HG03045 (cell line): ENCODE results near the gene CIB2.

Source experiments
- ATAC-seq: cut with Tn5 transposase; IDR thresholded peaks from one replicate; pipeline ENCODE4 v1.9.1; 2021; ENCODE audit warnings: mild to moderate bottlenecking, moderate library complexity; ENCODE audit not compliant: unreplicated experiment

The CIB2 gene

GRCh38 chr15:78087951-78088772 lies 43.1 kb downstream of the CIB2 start:
- peak; percentile 49 for ATAC-seq

- no peak for ATAC-seq
Measured at GRCh38 chr15:78085928-78086327, 45.3 kb downstream of the CIB2 start.

DNA sequence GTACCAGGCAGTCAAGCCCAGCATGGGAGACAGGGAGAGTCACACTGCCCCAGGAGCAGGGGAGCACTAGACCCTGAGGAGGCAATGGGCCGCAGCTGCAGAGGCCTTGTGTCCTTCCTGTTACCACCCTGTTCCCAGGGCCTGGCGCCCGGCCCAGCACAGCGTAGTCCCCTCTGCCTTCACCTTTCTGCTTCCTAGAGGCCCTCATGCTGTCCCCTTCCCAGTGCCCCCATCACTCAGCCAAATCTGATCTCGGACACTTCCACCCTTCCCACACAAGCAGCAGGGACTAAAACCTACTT lies 46.8 kb downstream of the CIB2 start:
- no peak for ATAC-seq

DNA sequence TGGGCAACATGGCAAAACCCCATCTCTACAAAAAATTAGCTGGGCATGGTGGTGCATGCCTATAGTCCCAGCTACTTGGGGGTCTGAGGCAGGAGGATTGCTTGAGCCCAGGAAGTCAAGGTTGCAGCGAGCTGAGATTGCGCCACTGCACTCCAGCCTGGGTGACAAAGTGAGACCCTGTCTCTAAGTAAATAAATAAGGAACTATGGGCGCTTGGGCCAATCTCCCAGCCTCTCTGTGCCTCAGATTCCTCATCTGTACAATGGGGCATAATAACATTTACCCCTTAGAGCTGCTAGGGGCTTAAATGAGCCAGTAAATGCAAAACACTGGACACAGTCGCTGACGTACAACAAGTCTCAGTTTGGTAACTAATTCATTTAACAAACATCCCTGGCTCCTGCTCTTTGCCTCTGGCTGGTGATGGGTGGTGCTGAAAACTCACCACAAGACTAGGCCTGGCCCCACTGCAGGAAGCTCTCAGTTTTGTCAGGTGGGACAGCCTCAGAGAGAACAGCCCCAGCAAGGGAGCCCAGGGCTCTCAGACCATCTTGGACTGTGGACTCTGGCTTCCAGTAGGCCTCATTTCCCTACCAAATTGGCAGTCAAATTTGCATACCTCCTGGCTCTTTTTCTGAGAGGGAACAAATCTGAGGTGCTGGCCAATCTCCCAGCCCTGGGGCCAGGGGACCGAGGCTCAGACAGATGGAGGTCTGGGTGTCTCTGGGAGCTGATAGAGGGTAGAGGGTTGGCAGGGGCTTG lies 47.4 kb downstream of the CIB2 start:
- ATAC-seq, result no peak

- ATAC-seq, result no peak
Measured at GRCh38 chr15:78083186-78083585, 48.1 kb downstream of the CIB2 start.

- no peak for ATAC-seq
Measured at GRCh38 chr15:78082743-78083110, 48.5 kb downstream of the CIB2 start.

GRCh38 chr15:78082106-78082742 lies 49.0 kb downstream of the CIB2 start:
- ATAC-seq, result no peak

GRCh38 chr15:78080088-78080460 lies 51.2 kb downstream of the CIB2 start:
- no peak for ATAC-seq

- no peak for ATAC-seq
Measured at GRCh38 chr15:78079298-78080087, 51.8 kb downstream of the CIB2 start.

- ATAC-seq, result no peak
Measured at GRCh38 chr15:78077871-78078210, 53.4 kb downstream of the CIB2 start.

- ATAC-seq, result peak; percentile 65
Measured at GRCh38 chr15:78077053-78077870, 54.0 kb downstream of the CIB2 start, which contains the start of gene TBC1D2B. TBC1D2B (minus strand) TSS chr15:78077711; CDS start chr15:78077652, 59 bp downstream.

DNA sequence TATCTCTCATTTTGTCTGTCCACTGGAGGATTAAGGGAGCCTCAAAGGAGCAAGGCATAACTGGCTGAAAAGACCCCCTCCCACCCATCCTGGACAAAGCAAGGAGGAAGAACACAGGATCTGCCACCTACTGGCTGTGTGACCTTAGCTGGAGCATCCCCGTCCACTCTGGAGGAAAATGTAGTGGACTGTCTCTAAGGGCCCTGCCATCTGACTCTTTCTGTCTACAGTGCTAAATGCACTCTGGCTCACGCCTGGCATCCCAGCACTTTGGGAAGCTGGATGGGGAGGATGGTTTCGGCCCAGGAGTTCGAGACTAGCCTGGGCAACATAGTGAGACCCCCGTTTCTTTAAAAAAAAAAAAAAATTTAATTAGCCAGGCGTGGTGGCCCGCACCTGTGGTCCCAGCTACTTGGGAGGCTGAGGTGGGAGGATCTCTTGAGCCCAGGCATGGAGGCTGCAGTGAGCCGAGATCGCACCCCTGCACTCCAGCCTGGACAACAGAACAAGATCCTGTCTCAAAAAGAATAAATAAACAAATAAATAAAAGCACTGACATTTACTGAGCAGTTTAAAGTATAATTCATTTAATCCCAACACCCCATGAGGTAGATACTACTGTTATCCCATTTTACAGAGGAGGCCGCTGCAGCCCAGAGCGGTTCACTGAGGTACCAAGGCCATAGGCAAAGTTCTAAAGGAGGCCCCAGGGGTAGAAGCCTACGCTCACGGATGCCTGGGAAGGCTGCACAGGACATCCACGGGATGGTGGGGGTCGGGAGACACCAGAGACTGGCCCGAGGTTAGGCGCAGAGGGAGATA lies 54.8 kb downstream of the CIB2 start:
- no peak for ATAC-seq

GRCh38 chr15:78075490-78076230 lies 55.6 kb downstream of the CIB2 start:
- no peak for ATAC-seq

DNA sequence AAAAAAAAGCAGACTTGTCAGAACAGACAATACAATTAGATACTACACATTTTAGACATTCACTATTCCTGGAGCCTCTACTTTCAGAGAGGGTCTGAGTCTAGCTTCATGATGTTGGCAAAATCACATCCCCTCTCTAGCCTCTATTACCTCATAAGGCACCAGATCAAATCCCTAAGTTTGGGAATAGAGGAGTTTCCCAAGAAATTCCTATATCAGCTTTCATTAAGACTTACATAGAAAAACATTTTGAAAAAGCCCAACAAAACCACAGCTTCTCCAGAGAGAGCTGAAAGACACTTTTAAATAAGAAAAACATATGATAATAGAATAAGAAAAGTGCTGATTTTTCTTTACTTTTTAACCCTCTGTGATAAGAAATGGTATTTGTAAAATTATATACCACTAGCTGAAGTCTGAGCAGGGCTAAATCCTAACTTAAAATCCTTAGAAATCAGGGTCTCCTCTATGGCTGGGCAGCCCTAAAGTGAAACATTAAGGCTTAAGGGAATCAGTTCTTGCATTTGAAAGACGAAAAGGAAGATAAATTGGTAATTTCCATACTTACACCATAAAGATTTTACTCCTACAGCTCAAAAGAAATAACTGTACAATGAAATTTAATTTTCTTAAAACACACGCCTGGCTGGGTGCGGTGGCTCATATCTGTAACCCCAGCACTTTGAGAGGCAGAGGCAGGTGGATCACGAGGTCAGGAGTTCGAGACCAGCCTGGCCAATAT lies 58.0 kb downstream of the CIB2 start:
- no peak for ATAC-seq

DNA sequence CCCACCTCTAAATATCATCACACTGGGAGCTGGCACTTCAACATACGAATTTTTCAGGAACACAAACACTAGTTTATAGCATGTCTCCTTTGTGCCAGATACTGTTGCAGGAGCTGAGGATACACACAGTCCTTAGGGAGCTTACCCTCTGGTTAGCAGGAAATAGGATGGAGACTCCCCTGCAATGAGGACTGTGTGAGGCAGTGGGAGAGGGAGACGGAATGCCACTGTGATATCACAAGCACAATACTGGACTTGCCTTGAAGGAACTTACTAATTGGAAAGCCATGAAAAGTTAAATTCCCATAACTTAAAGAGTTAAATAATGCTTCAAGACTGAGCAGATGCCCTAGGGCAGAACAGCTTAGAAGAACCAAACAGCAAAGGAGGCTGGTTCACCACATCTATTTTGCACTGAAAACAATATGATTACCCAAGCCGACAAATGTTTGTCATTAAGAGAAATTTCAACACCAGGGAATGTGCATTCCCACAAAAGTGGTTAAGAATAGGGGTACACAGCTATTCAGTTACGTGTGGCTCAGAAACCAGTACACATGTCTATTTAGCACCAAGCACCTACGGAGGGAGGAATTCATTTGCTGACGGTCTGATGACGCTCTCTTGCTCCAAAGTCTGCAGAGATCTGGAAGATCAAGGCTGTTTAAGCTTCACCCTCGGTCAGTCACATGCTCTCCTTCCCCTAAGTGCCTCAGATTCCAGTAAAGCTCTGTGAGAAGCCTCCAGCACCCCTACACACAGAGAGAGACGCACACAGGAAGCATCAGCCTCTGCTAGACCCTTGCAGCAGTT lies 59.0 kb downstream of the CIB2 start:
- ATAC-seq, result no peak

GRCh38 chr15:78071383-78071782 lies 59.9 kb downstream of the CIB2 start:
- ATAC-seq, result no peak

- no peak for ATAC-seq
Measured at GRCh38 chr15:78070049-78070700, 61.1 kb downstream of the CIB2 start.
